ENCODE data around the gene RNASE11.
"Not testable (repeated sequence)": the region's sequence is repeated elsewhere in the genome, so short reads cannot be mapped to it uniquely, and the experiment has no call there.

The RNASE11 gene

DNA sequence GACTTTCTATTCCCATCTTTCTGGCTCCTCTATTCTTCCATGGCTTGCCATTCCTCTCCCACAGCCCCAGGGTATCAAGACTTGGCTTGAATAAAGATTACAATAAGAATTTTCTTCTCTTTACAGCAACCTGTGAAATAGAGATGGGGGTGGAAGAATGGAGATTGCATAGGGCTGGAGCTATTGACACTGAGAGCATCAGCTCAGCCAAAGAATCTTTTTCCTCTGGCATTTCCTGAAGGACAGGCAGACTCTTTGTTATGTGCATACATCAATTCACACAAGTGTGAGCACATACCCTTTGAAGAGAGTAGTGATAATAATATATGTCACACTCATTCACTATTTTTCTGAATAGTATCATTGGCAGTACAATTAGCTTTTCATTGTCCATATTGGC, 4.7 kb downstream of the RNASE11 start:
- no peak for TF ChIP-seq POU2F2 (IDR thresholded peaks at IDR 0.05; ENCODE audit: low read depth, low read length)
- TF ChIP-seq PAX5 (IDR thresholded peaks at IDR 0.05; ENCODE audit: insufficient read depth, low read length, severe bottlenecking): no peak
- TF ChIP-seq POLR2A (IDR thresholded peaks at IDR 0.05; ENCODE audit: low read depth, low read length): no peak
- no peak for TF ChIP-seq TAF1 (IDR thresholded peaks at IDR 0.05; ENCODE audit: low read depth, low read length)
- no peak for TF ChIP-seq POLR2AphosphoS5 (IDR thresholded peaks at IDR 0.05; ENCODE audit: low read depth, low read length)
- TF ChIP-seq SPI1 (IDR thresholded peaks at IDR 0.05; ENCODE audit: low read depth, low read length): no peak
- no peak for DNase-seq (ENCODE audit: insufficient read length, low spot score)
- no peak for FAIRE-seq

DNA sequence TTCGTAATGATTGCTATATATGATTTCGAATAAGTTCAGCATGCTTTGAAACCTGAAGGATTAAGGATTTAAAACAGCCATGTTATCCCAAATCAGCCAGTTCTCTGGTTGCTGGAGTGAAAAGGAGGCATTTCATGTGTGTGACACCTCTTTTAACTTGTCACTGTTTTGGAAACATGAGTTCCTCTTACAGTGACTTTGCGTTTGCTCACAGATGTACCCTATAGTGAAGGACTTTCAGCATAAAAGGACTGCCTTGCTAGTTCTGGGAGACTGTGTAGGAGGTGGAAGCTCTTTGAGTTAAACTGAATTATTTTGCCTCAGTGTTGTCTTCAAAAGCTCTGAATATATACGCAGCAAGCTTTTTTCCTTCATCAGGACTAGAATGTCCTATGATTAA, 7.6 kb downstream of the RNASE11 start:
- no peak for DNase-seq (ENCODE audit: insufficient read length, low spot score)
- no peak for FAIRE-seq
- TF ChIP-seq PAX5 (IDR thresholded peaks at IDR 0.05; ENCODE audit: insufficient read depth, low read length, severe bottlenecking): no peak
- no peak for TF ChIP-seq SPI1 (IDR thresholded peaks at IDR 0.05; ENCODE audit: low read depth, low read length)
- TF ChIP-seq TAF1 (IDR thresholded peaks at IDR 0.05; ENCODE audit: low read depth, low read length): no peak
- TF ChIP-seq POLR2A (IDR thresholded peaks at IDR 0.05; ENCODE audit: low read depth, low read length): no peak
- TF ChIP-seq POU2F2 (IDR thresholded peaks at IDR 0.05; ENCODE audit: low read depth, low read length): no peak
- TF ChIP-seq POLR2AphosphoS5 (IDR thresholded peaks at IDR 0.05; ENCODE audit: low read depth, low read length): no peak

DNA sequence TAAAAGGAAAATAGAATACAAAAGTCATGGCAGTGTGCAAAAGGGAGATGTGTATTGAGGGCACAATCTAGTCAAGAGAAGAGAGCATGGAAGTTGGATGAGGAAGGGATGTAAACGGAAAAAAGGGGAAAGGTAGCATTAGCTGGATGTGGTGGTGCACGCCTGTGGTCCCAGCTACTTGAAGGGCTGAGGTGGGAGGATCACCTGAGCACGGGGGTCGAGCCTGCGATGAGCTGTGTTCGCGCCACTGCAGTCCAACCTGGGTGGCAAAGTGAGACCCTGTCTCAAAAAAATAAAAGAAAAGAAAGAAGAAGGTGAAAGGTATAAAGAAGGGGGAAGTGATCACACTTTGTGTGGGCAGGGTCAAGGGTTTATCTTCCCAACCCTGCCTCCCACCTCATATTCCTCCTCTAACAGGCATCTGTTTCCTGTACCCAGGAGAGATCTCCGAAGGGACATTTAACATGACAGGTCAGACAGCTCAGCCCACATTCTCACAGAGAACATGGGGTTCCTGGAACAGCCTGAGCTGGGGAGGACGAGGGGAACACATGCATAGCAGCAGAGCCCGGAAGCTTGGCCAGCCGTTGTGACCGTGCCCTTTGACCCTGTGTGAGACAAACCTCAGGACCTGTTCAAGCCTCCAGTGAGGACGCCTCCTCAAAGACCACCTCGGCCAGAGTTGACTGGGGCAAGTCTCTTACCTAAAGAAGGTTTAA, 8.9 kb downstream of the RNASE11 start:
- DNase-seq (ENCODE audit: insufficient read length, low spot score) (no peak), FAIRE-seq (no peak)
- TF ChIP-seq POU2F2 (IDR thresholded peaks at IDR 0.05; ENCODE audit: low read depth, low read length) (no peak), PAX5 (IDR thresholded peaks at IDR 0.05; ENCODE audit: insufficient read depth, low read length, severe bottlenecking) (no peak), POLR2AphosphoS5 (IDR thresholded peaks at IDR 0.05; ENCODE audit: low read depth, low read length) (no peak), TAF1 (IDR thresholded peaks at IDR 0.05; ENCODE audit: low read depth, low read length) (no peak), SPI1 (IDR thresholded peaks at IDR 0.05; ENCODE audit: low read depth, low read length) (no peak), POLR2A (IDR thresholded peaks at IDR 0.05; ENCODE audit: low read depth, low read length) (no peak)

DNA sequence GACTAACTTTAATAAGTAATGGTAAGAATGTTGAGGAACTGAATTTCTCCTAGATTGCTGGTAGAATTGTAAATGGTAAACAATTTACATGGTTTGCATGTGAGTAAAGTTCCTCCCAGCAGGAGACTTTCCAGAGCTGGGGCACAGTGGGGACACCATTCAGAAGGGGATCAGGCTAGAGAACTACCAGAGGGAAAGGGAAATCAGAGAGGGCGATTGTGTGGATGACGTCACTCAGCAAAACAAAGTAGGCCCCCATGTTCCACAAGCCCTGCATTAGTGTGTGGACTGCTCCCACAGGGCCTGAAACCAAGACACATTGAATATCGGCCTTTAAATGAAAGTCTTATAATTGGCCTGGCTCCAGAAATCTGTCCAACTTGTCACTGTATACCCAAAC, 9.5 kb downstream of the RNASE11 start:
- DNase-seq (ENCODE audit: insufficient read length, low spot score): no peak
- TF ChIP-seq PAX5 (IDR thresholded peaks at IDR 0.05; ENCODE audit: insufficient read depth, low read length, severe bottlenecking) (no peak), TAF1 (IDR thresholded peaks at IDR 0.05; ENCODE audit: low read depth, low read length) (no peak), POLR2AphosphoS5 (IDR thresholded peaks at IDR 0.05; ENCODE audit: low read depth, low read length) (no peak), SPI1 (IDR thresholded peaks at IDR 0.05; ENCODE audit: low read depth, low read length) (no peak), POU2F2 (IDR thresholded peaks at IDR 0.05; ENCODE audit: low read depth, low read length) (no peak), POLR2A (IDR thresholded peaks at IDR 0.05; ENCODE audit: low read depth, low read length) (no peak)
- no peak for FAIRE-seq

DNA sequence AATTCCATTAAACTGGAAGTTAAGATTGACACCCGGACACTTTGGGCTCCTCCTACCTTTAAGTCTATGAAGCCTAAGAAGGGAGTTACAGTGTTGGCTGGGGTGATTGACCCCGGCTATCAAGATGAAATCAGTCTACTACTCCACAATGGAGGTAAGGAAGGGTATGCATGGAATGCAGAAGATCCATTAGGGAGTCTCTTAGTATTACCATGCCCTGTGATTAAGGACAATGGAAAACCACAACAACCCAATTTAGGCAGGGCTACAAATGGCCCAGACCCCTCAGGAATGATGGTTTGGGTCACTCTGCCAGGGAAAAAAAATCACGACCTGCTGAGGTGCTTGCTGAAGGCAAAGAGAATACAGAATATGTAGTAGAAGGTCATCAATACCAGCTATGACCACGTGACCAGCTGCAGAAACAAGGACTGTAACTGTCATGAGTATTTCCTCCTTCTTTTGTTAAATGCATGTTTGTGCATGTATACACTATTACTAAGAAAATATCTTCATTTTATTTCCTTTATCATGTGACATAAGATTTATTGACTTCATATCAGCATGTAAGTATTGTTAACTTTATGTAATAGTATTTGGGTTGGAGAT, 15.3 kb downstream of the RNASE11 start:
- not testable (repeated sequence) for FAIRE-seq; DNase-seq (ENCODE audit: insufficient read length, low spot score)

DNA sequence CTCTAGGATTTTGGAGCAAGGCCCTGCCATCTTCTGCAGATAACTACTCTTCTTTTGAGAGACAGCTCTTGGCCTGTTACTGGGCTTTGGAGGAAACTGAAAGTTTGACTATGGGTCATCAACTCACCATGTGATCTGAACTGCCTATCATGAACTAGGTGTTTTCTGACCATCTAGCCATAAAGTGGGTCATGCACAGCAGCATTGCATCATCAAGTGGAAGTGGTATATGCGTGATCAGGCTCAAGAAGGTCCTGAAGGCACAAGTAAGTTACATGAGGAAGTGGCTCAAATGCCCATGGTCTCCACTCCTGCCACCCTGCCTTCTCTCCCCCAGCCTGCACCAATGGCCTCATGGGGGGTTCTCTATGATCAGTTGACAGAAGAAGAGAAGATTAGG, 17.1 kb downstream of the RNASE11 start:
- DNase-seq (ENCODE audit: insufficient read length, low spot score); FAIRE-seq: not testable (repeated sequence)

DNA sequence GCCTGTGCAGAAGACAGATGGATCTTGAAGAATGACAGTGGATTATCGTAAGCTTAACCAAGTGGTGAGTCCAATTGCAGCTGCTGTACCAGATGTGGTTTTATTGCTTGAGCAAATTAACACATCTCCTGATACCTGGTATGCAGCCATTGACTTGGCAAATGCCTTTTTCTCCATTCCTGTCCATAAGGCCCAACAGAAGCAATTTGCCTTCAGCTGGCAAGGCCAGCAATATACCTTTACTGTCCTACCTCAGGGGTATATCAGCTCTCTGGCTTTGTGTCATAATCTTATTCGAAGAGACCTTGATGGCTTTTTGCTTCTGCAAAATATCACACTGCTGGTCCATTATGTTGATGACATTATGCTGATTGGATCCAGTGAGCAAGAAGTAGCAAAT, 17.9 kb downstream of the RNASE11 start:
- not testable (repeated sequence) for DNase-seq (ENCODE audit: insufficient read length, low spot score); FAIRE-seq

DNA sequence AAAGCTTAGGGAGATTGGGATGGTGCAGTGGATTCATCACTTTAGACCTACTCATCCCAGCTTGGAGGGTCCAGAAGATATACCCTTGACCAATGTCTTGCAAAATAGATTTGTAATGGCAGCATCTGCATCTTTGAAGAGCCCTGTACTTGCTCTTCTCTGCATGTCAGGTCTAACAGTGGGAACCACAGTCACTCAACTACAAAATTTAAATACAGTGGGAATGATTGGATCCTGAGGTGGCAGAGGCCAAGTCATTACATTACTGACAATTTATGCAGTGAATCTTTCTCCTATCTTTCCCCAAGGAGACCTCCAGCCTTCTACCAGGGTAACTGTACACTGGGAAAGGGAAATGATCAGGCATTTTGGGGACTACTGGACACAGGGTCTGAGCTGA, 18.7 kb downstream of the RNASE11 start:
- FAIRE-seq (no peak), DNase-seq (ENCODE audit: insufficient read length, low spot score) (no peak)
- TF ChIP-seq POU2F2 (IDR thresholded peaks at IDR 0.05; ENCODE audit: low read depth, low read length) (no peak), POLR2AphosphoS5 (IDR thresholded peaks at IDR 0.05; ENCODE audit: low read depth, low read length) (no peak), PAX5 (IDR thresholded peaks at IDR 0.05; ENCODE audit: insufficient read depth, low read length, severe bottlenecking) (no peak), SPI1 (IDR thresholded peaks at IDR 0.05; ENCODE audit: low read depth, low read length) (no peak), POLR2A (IDR thresholded peaks at IDR 0.05; ENCODE audit: low read depth, low read length) (no peak), TAF1 (IDR thresholded peaks at IDR 0.05; ENCODE audit: low read depth, low read length) (no peak)

DNA sequence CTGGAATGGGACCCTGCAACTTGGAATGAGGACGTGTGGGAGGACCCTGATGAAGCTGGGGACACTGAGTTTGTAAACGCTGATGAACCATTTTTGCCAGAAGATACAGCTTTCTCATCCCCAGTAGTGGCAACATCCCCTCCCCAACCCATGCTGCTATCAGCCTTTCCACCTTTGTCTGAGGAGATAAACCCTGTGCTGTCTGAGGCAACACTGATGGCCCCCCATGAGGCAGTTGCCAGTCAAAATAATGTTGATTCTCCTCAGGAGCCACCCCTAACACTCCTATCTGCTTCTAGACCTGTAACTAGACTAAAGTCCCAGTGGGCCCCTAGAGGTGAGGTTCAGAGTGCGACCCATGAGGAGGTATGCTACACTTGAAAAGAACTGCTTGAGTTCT, 19.4 kb downstream of the RNASE11 start:
- no peak for DNase-seq (ENCODE audit: insufficient read length, low spot score)
- no peak for TF ChIP-seq POLR2A (IDR thresholded peaks at IDR 0.05; ENCODE audit: low read depth, low read length)
- FAIRE-seq: no peak

DNA sequence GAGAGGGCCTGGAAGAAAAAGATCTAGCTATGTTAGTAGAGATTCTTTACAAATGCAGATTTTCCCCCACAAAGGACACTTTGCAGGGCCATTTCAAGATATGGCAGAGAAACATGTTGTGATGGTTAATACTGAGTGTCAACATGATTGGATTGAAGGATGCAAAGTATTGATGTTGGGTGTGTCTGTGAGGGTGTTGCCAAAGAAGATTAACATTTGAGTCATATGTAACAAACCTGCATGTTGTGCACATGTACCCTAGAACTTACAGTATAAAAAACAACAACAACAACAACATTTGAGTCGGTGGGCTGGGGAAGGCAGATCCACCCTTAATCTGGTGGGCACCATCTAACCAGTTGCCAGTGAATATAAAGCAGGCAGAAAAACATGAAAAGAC, 20.6 kb downstream of the RNASE11 start:
- not testable (repeated sequence) for DNase-seq (ENCODE audit: insufficient read length, low spot score); FAIRE-seq

DNA sequence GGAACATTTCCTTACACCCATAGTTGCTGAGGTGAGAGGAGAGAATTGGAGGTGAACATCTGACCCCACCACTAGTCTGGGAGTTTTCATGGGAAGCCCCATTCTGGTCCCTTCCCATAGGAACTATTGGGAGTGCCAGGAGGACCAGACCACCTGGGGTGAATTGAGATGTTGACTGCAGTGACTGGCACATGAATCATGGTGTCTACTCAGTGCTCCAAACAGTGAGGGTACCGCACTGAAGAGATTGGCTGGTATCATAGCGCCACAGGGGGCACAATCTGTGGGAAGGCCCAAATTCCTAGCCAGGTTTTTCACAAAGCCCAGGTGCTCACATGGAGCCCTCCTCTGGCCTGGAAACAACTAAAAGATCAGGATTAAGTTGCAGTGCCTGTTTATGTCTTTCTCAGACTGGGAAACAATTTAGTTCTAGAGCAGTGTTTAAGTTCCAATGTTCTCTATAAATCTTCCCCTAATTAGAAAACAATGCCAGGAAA, 23.3 kb downstream of the RNASE11 start:
- TF ChIP-seq SPI1 (IDR thresholded peaks at IDR 0.05; ENCODE audit: low read depth, low read length) (no peak), POLR2AphosphoS5 (IDR thresholded peaks at IDR 0.05; ENCODE audit: low read depth, low read length) (no peak), PAX5 (IDR thresholded peaks at IDR 0.05; ENCODE audit: insufficient read depth, low read length, severe bottlenecking) (no peak), POLR2A (IDR thresholded peaks at IDR 0.05; ENCODE audit: low read depth, low read length) (no peak), POU2F2 (IDR thresholded peaks at IDR 0.05; ENCODE audit: low read depth, low read length) (no peak), TAF1 (IDR thresholded peaks at IDR 0.05; ENCODE audit: low read depth, low read length) (no peak)
- FAIRE-seq (no peak), DNase-seq (ENCODE audit: insufficient read length, low spot score) (no peak)
